ENCODE measurements around the gene NRG3.

DNA sequence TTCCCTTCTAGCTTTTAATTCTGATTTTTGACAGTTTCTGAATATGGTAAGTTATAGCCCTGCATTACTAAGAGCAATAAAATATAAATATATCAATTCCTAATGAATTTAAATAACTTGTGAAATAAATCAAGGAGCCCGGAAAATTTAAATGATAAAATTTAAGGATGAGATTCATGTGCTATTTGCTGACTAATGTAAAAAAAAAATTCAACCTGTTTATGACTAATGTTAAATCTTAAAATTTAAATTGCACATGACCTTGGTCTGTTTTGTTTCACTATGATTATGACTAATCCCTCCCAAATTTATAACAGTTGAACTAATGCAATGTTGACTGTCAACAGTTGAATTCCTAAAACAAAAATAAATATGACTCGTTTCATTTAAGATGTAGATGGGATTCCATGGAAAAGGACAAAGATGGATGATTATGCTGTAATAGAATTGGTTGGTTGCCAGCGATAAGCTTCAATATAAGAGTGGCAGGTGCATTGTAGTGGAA is 419.9 kb downstream of the NRG3 start:
- TF ChIP-seq CTCF (conservative IDR thresholded peaks at IDR 0.05; ENCODE audit: low read depth, low read length), result no peak
- TF ChIP-seq MAFK (IDR thresholded peaks at IDR 0.05; ENCODE audit: low read depth, low read length), result peak; percentile 84
- TF ChIP-seq POLR2A (IDR thresholded peaks at IDR 0.05; ENCODE audit: low read depth, low read length), result no peak
- no peak for TF ChIP-seq MXI1 (IDR thresholded peaks at IDR 0.05; ENCODE audit: borderline replicate concordance, low read depth, low read length)
- no peak for TF ChIP-seq RAD21 (IDR thresholded peaks at IDR 0.05; ENCODE audit: low read length)

All from IMR-90 (cell line).